Ectodermal cell (in vitro differentiated cells): Measurements from ENCODE around the gene CCDC88C.

ENCODE experiments used
- H3K27ac ChIP-seq: 2 replicates; pipeline ENCODE4 v1.7.0; 2013; ENCODE audit warnings: mild to moderate bottlenecking, low read depth, low read length; ENCODE audit not compliant: insufficient read depth, poor library complexity, severe bottlenecking
- H3K27me3 ChIP-seq: 2 replicates; pipeline ENCODE4 v1.7.0; 2013; ENCODE audit warnings: mild to moderate bottlenecking, low read length; ENCODE audit not compliant: insufficient read depth, control insufficient read depth, poor library complexity, severe bottlenecking
- H3K36me3 ChIP-seq: one replicate; pipeline ENCODE4 v1.7.0; 2013; ENCODE audit warnings: low read length; ENCODE audit not compliant: control insufficient read depth, insufficient read depth
- H3K4me1 ChIP-seq: one replicate; pipeline ENCODE4 v1.7.0; 2013; ENCODE audit warnings: low read length; ENCODE audit not compliant: control insufficient read depth, insufficient read depth
- H3K4me3 ChIP-seq: 2 replicates; pipeline ENCODE4 v1.7.0; 2013; ENCODE audit warnings: low read depth, low read length, control low read depth; ENCODE audit not compliant: insufficient read depth
- H3K9me3 ChIP-seq: 2 replicates; pipeline ENCODE4 v1.7.0; 2013; ENCODE audit warnings: mild to moderate bottlenecking, low read length, moderate library complexity; ENCODE audit not compliant: control insufficient read depth
- WGBS, 2 experiments: methylation state at CpG; one replicate each; pipeline ENCODE4 v1.1.7; 2013; ENCODE audit warnings: missing lambda C conversion rate in 2 of 2; 5-methylcytosine and 5-hydroxymethylcytosine counted together

Gene CCDC88C

GRCh38 chr14:91419044-91419397 lies 1.4 kb upstream of the CCDC88C start:
- WGBS, 2 experiments, result 67 to 68% methylated on average over 12 of the region's 12 CpGs
- Histone ChIP-seq H3K4me3 (no peak overlapping the region), H3K27ac (no peak overlapping the region), H3K9me3 (no peaks in the 10 kb centered on the region), H3K4me1 (peaks cover 13% of the 10 kb centered on the region), H3K27me3 (peaks cover 7% of the 10 kb centered on the region), H3K36me3 (no peaks in the 10 kb centered on the region)

GRCh38 chr14:91418387-91419043 lies 895 bp upstream of the CCDC88C start:
- Histone ChIP-seq H3K4me3 (peak overlapping the region; percentile 83), H3K9me3 (no peaks in the 10 kb centered on the region), H3K36me3 (no peaks in the 10 kb centered on the region), H3K27ac (peak overlapping the region; percentile 45), H3K4me1 (peaks cover 15% of the 10 kb centered on the region), H3K27me3 (peaks cover 7% of the 10 kb centered on the region)
- WGBS, 2 experiments, result 2 to 3% methylated on average over 42 of the region's 42 CpGs

GRCh38 chr14:91417983-91418386 lies 365 bp upstream of the CCDC88C start:
- 1% methylated on average over 53 of the region's 53 CpGs for WGBS, 2 experiments
- peaks cover 16% of the 10 kb centered on the region for H3K4me1 ChIP-seq

GRCh38 chr14:91416744-91417119 lies 888 bp downstream of the CCDC88C start:
- H3K27me3 ChIP-seq, result peaks cover 7% of the 10 kb centered on the region
- no peaks in the 10 kb centered on the region for H3K36me3 ChIP-seq
- H3K9me3 ChIP-seq, result no peaks in the 10 kb centered on the region
- peak overlapping the region; percentile 83 for H3K4me3 ChIP-seq
- no peak overlapping the region for H3K27ac ChIP-seq
- H3K4me1 ChIP-seq, result peaks cover 16% of the 10 kb centered on the region
- 1 to 4% methylated on average over 19 of the region's 19 CpGs for WGBS, 2 experiments

More at GRCh38 chr14:91417983-91418386, 365 bp upstream of the CCDC88C start:
- peak overlapping the region; percentile 45 for H3K27ac ChIP-seq
- H3K4me3 ChIP-seq, result peak overlapping the region; percentile 83
- H3K27me3 ChIP-seq, result peaks cover 7% of the 10 kb centered on the region
- H3K36me3 ChIP-seq, result no peaks in the 10 kb centered on the region
- H3K9me3 ChIP-seq, result no peaks in the 10 kb centered on the region

- Histone ChIP-seq H3K4me1 (peaks cover 16% of the 10 kb centered on the region), H3K36me3 (no peaks in the 10 kb centered on the region), H3K27me3 (peaks cover 7% of the 10 kb centered on the region), H3K27ac (no peak overlapping the region), H3K9me3 (no peaks in the 10 kb centered on the region), H3K4me3 (peak overlapping the region; percentile 83)
- WGBS, 2 experiments, result 38% methylated on average over 18 of the region's 18 CpGs
These were observed 1.6 kb downstream of the CCDC88C start for GRCh38 chr14:91415794-91416743.

GRCh38 chr14:91414475-91414833 lies 3.2 kb downstream of the CCDC88C start:
- H3K27ac ChIP-seq, result peak overlapping the region; percentile 53
- peaks cover 29% of the 10 kb centered on the region for H3K4me1 ChIP-seq
- WGBS, 2 experiments, result 85 to 89% methylated on average over 3 of the region's 3 CpGs
- H3K4me3 ChIP-seq, result peak overlapping the region; percentile 2
- H3K27me3 ChIP-seq, result peaks cover 7% of the 10 kb centered on the region
- H3K9me3 ChIP-seq, result no peaks in the 10 kb centered on the region
- no peaks in the 10 kb centered on the region for H3K36me3 ChIP-seq

GRCh38 chr14:91413547-91414474 lies 3.8 kb downstream of the CCDC88C start:
- Histone ChIP-seq H3K4me1 (peaks cover 29% of the 10 kb centered on the region), H3K9me3 (no peaks in the 10 kb centered on the region), H3K27me3 (peaks cover 7% of the 10 kb centered on the region), H3K36me3 (no peaks in the 10 kb centered on the region), H3K27ac (no peak overlapping the region), H3K4me3 (no peak overlapping the region)
- 81 to 89% methylated on average over 11 of the region's 11 CpGs for WGBS, 2 experiments

- WGBS, 2 experiments, result 89 to 92% methylated on average over 5 of the region's 5 CpGs
- Histone ChIP-seq H3K27me3 (no peaks in the 10 kb centered on the region), H3K9me3 (no peaks in the 10 kb centered on the region), H3K4me3 (no peak overlapping the region), H3K27ac (no peak overlapping the region), H3K36me3 (peaks cover 6% of the 10 kb centered on the region), H3K4me1 (peaks cover 29% of the 10 kb centered on the region)
These were observed 4.7 kb downstream of the CCDC88C start for GRCh38 chr14:91412939-91413338.

- peaks cover 21% of the 10 kb centered on the region for H3K4me1 ChIP-seq
- H3K36me3 ChIP-seq, result peaks cover 7% of the 10 kb centered on the region
- no peak overlapping the region for H3K4me3 ChIP-seq
- no peak overlapping the region for H3K27ac ChIP-seq
- no peaks in the 10 kb centered on the region for H3K9me3 ChIP-seq
- H3K27me3 ChIP-seq, result no peaks in the 10 kb centered on the region
- 84 to 89% methylated on average over 12 of the region's 12 CpGs for WGBS, 2 experiments
These were observed 6.7 kb downstream of the CCDC88C start for GRCh38 chr14:91410771-91411536.
